Measurements from ENCODE around the gene GGT6.

Gene GGT6

DNA sequence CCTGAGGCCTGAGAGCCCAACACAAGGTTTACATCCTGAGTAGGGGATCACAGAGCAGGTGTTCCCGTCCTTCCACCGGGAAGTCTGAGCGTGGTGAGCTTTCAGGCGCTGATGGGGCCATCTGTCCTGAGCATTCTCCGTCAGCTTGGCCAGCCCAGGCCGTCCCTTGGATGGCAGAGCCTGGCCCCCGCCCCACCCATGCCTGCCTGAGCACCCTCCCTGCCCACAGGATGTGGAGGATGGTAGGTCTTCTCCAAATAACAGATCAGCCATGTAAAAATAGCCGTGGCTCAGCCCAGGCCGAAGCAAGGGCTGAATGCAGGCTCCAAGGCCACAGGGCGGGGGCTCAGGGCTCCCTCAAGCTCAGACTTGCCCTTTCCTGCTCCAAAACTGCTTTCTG is 41.5 kb downstream of the GGT6 start:
- H3K4me3 ChIP-seq (ENCODE audit: low read depth, low read length) = no peak overlapping the region
- TF ChIP-seq, protein P1, sequence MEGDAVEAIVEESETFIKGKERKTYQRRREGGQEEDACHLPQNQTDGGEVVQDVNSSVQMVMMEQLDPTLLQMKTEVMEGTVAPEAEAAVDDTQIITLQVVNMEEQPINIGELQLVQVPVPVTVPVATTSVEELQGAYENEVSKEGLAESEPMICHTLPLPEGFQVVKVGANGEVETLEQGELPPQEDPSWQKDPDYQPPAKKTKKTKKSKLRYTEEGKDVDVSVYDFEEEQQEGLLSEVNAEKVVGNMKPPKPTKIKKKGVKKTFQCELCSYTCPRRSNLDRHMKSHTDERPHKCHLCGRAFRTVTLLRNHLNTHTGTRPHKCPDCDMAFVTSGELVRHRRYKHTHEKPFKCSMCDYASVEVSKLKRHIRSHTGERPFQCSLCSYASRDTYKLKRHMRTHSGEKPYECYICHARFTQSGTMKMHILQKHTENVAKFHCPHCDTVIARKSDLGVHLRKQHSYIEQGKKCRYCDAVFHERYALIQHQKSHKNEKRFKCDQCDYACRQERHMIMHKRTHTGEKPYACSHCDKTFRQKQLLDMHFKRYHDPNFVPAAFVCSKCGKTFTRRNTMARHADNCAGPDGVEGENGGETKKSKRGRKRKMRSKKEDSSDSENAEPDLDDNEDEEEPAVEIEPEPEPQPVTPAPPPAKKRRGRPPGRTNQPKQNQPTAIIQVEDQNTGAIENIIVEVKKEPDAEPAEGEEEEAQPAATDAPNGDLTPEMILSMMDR (IDR thresholded peaks at IDR 0.05; ENCODE audit: low read depth, low read length) = no peak

DNA sequence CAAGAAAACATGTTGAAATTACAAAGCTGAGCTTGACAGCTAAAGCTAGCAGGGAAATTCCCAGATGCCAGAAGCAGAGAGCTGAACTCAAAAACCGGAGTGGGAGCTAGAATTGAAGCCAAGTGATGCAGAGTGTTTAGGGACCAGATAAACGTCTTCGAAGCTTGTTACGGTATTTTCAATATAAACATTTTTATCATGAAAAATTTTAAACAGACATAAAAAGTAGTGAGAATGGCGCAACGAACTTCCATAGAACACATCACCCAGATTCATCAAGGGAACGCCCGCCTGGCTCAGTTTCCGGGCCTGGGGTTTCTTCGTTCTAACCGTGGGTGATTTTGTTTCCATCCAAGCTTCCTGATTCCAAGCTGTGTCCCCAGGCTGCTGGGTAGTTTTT is 43.6 kb downstream of the GGT6 start:
- no peak overlapping the region for H3K4me3 ChIP-seq (ENCODE audit: low read depth, low read length)

DNA sequence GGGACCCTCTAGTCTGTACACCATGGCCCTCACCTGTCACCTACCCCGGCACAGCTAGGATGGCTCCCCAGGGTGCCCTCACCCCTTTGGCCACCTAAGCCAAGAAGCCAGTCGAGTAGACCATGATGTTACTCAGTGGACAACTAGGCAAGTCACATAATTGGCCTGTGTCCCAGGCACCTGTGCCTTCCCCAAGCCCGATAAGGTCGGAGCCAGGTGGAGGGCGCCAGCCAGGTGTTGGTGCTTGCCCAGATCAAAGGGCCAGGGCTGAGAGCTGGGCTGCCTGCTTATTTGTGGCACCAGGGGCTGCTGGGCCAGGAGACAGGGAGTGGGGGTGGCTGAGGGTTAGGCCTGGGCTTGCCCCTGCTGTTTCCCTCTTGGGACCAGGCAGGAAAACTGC is 44.9 kb downstream of the GGT6 start:
- TF ChIP-seq, protein P1 (IDR thresholded peaks at IDR 0.05; ENCODE audit: low read depth, low read length) = no peak
- H3K4me3 ChIP-seq (ENCODE audit: low read depth, low read length) = no peak overlapping the region

More for the DNA sequence above, 43.6 kb downstream of the GGT6 start:
- TF ChIP-seq, protein P1 (IDR thresholded peaks at IDR 0.05; ENCODE audit: low read depth, low read length) = no peak

DNA sequence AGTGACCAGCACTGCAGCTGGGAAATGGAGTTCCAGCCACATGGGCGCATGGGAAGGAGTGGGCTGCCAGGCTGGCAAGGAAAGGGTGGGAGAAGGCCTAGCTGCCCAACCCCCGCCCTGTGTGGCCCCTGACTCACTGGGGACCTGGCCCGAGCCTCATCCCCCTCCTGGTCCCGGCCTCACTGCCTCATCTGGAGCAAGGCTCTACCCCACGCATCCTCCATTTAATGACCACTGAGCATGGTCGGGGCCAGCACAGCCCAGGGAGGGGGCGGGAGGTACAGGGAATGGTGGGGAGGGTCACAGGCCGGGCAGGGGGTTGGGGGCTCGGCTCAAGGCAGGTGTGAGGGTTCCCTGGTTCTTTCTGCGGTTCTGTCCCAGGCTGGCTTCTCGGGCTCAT is 45.6 kb downstream of the GGT6 start:
- TF ChIP-seq, protein P1 (IDR thresholded peaks at IDR 0.05; ENCODE audit: low read depth, low read length) = no peak
- H3K4me3 ChIP-seq (ENCODE audit: low read depth, low read length) = no peak overlapping the region

DNA sequence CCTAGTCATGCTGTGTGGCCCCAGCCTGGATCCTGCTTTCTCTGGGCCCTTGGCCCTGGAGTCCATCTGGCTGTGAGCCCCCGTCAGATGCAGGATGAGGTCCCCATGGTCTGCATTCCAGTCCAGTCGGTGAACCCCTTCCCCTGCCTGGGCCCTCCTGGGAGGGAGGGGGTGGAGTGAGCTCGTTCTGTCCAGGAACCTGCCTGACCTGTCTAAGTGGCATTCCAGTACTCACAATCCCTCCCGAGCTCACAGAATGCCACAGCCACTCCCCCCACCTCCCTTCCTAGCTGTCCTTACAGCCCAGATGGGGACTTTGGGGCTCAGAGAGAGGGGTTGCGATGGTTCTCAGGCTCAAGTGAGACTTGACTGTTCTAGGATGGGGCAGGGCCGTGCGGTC is 46.2 kb downstream of the GGT6 start:
- TF ChIP-seq, protein P1 (IDR thresholded peaks at IDR 0.05; ENCODE audit: low read depth, low read length) = no peak
- H3K4me3 ChIP-seq (ENCODE audit: low read depth, low read length) = no peak overlapping the region

DNA sequence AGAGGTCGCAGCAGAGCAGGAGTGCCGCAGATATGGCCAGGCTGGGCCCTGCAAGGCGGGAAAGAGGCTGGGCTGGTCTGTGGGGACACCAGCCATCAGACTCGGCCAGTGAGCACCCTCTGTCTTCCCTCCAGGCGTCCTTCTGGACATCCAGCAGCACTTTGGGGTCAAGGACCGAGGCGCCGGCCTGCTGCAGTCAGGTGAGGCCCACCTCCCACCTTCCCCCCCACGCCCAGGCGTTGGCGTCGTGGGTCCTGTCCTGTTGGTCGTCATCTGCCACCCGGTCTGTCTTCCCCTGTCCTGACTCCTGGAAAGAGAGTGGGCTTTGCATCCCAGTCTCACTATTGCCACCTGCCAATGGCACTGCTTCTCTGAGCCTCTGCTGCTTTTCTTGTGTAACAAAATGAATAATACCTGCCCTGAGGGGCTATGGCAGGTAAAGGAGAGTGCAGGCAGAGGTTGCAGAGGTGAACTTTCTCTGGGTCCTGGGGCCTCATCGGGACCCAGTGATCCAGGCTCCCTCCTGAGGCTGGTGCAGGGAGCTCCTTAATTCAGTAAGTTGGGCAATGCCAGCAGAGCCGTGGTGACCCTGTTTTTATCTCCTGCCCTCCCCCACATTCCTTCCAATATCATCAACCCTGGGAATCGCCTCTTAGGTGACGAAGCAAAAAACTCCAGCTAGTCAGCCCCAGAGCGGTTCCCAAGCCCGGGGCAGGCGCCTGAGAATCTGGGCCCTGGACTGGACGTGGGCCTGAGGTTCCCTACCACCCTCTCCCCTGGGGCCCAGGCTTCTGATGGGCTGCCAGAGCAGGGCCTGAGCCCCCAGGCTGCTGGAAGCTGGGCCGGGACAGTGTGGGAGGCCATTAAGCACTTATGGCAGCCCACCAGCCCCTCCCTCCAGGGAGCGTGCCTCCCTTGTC is 47.0 kb downstream of the GGT6 start:
- TF ChIP-seq, protein P1 (IDR thresholded peaks at IDR 0.05; ENCODE audit: low read depth, low read length) = no peak
- no peak overlapping the region for H3K4me3 ChIP-seq (ENCODE audit: low read depth, low read length)
